T-cell (primary cell): Measurements from ENCODE around the gene TNFAIP8L1. TPM values are rescaled to one million over a fixed set of nuclear protein-coding genes. Genes with fewer than 3 reads are reported as not detected.

Experiments used
- ATAC-seq, 4 experiments: fragments of 200-7000 bp in 3 of 4; fragments of 150-1000 bp in 1 of 4; cut with Tn5 transposase; replicated peaks in 1 of 4; 1 replicate in 3 of 4; 2 replicates in 1 of 4; pipeline ENCODE4 v1.10.0; 2021; ENCODE audit warnings: moderate library complexity in 3 of 4, mild to moderate bottlenecking in 2 of 4, moderate number of reproducible peaks in 1 of 4
- CTCF ChIA-PET, 2 donors: fragments of 300-600 bp; sonication (Branson Sonifier 250); formaldehyde crosslinking; loops; one replicate each; lab custom pipeline; 2022; ENCODE audit warnings: antibody characterized with exemption in 2 of 2; lab: Charles Lee
- POLR2A ChIA-PET, 2 donors: fragments of 300-600 bp; sonication (Branson Sonifier 250); formaldehyde crosslinking; loops; one replicate each; lab custom pipeline; 2022; ENCODE audit warnings: antibody characterized with exemption in 2 of 2; lab: Charles Lee
- DNase-seq, 35 experiments: peaks; one replicate each; pipeline versions ENCODE4 v3.0.0 to v3.0.0-alpha.2; 2013 to 2023
- H3K27ac ChIP-seq: one replicate; pipeline ENCODE4 v1.5.1; 2013; ENCODE audit warnings: low read length
- H3K27me3 ChIP-seq, 2 experiments: replicated peaks in 1 of 2; 1 replicate in 1 of 2; 2 replicates in 1 of 2; pipeline versions ENCODE4 v1.6.1 to v1.7.0; 2013; ENCODE audit warnings: low read length in 1 of 2, mixed read lengths in 1 of 2; ENCODE audit not compliant: control insufficient read depth in 2 of 2, insufficient read depth in 2 of 2; ENCODE audit errors: extremely low read depth in 1 of 2
- H3K36me3 ChIP-seq, 2 donors: 1 replicate in 1 of 2; 2 replicates in 1 of 2; pipeline versions ENCODE4 v1.6.1 to v1.7.0; 2013; ENCODE audit warnings: low read length in 1 of 2; ENCODE audit not compliant: control insufficient read depth in 2 of 2, insufficient read depth in 1 of 2; ENCODE audit errors: extremely low read depth in 1 of 2
- H3K4me1 ChIP-seq, 2 experiments: 1 replicate in 1 of 2; 2 replicates in 1 of 2; pipeline versions ENCODE4 v1.6.1 to v1.7.0; 2013; ENCODE audit warnings: low read length in 2 of 2, mixed read lengths in 1 of 2; ENCODE audit not compliant: insufficient read depth in 2 of 2, control insufficient read depth in 1 of 2; ENCODE audit errors: extremely low read depth in 1 of 2
- H3K4me3 ChIP-seq, 2 donors: 1 replicate in 1 of 2; 2 replicates in 1 of 2; pipeline versions ENCODE4 v1.5.1 to v1.7.0; 2013; ENCODE audit warnings: mild to moderate bottlenecking in 2 of 2, low read length in 1 of 2, moderate library complexity in 1 of 2; ENCODE audit not compliant: control insufficient read depth in 1 of 2; ENCODE audit errors: extremely low read depth in 1 of 2
- H3K9me3 ChIP-seq: 2 replicates; pipeline ENCODE4 v1.7.0; 2013
- H3K27ac Mint-ChIP-seq, 2 donors: one replicate each; pipeline ENCODE4 v1.8.0; 2020 to 2021; ENCODE audit warnings: mild to moderate bottlenecking in 2 of 2, mixed read lengths in 2 of 2
- H3K27me3 Mint-ChIP-seq, 2 donors: one replicate each; pipeline ENCODE4 v1.8.0; 2021 to 2022; ENCODE audit warnings: mixed read lengths in 2 of 2
- H3K36me3 Mint-ChIP-seq: one replicate; pipeline ENCODE4 v1.8.0; 2021; ENCODE audit warnings: mixed read lengths
- H3K4me1 Mint-ChIP-seq, 3 donors: one replicate each; pipeline ENCODE4 v1.8.0; 2020 to 2022; ENCODE audit warnings: mixed read lengths in 3 of 3, mild to moderate bottlenecking in 1 of 3
- H3K4me3 Mint-ChIP-seq, 3 donors: one replicate each; pipeline ENCODE4 v1.8.0; 2020 to 2022; ENCODE audit warnings: mild to moderate bottlenecking in 3 of 3, mixed read lengths in 3 of 3, moderate library complexity in 3 of 3
- H3K9me3 Mint-ChIP-seq, 3 donors: one replicate each; pipeline ENCODE4 v1.8.0; 2020 to 2022; ENCODE audit warnings: mixed read lengths in 3 of 3
- WGBS: methylation state at CpG from one replicate; pipeline ENCODE4 v1.1.5; 2013; ENCODE audit warnings: missing lambda C conversion rate; ENCODE audit not compliant: insufficient coverage; 5-methylcytosine and 5-hydroxymethylcytosine counted together
- total RNA-seq, 35 experiments: library from RNA in 6 of 35; stranded (reverse) in 6 of 35; fragments of 120-200 nt in 1 of 35; gene quantifications; one replicate each; pipeline versions ENCODE4 v1.2.1 to v1.2.4 and lab custom pipeline; 2013 to 2026

TNFAIP8L1 gene
- total RNA-seq, 5 donors from 2014 or later (not counting 1 experiment from before 2014, with no cell fraction given): 10.8 to 23.0 (median 19.5) TPM

DNA sequence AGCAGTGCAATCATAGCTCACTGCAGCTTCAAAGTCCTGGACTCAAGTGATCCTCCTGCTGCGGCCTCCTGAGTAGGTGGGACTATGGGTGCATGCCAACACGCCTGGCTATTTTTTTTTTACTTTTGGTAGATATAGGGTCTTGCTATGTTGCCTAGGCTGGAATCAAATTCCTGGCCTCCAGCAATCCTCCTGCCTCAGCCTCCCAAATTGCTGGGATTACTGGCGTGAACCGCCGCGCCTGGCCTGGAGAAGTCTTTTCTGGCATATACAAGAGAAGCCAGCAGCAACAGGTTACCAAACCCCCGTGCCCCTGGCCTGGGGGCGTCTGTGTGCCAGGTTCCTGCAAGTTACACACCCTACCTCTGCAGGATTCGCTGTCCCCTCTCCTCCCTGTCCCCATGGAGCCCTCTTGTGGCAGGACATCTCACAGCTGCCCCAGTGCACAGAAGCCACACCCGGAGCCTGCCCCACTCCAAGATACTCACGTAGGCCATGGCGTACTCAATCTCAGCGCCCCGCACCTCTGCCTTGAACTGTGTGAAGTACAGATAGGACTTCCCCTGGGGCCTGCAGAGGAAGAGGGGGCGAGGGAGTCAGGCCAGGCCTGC, 21.0 kb downstream of the TNFAIP8L1 start:
- peak in 3 of 4 experiments; percentile 24 to 33 (median 26) for ATAC-seq
- Mint-ChIP-seq H3K4me1 (peaks cover 0 to 2% (median 0%) of the 10 kb centered on the region in 3 donors), H3K27me3 (no peaks in the 10 kb centered on the region), H3K27ac (no peak overlapping the region), H3K36me3 (peaks cover 16% of the 10 kb centered on the region), H3K4me3 (no peak overlapping the region), H3K9me3 (no peaks in the 10 kb centered on the region)
- POLR2A ChIA-PET: interaction anchor here in 1 of 2 donors (1.2 kb wide), 1 partner anchor 9 kb away, joined by 3 read pairs; no protein-coding TSS in a partner anchor
- 91% methylated on average over 10 of the region's 15 CpGs for WGBS
- no peaks in the 10 kb centered on the region for H3K9me3 ChIP-seq
- no peaks in the 10 kb centered on the region for H3K27me3 ChIP-seq
- peak in 1 of 35 experiments; percentile 16 for DNase-seq
- H3K27ac ChIP-seq: no peak overlapping the region
- H3K36me3 ChIP-seq: peaks cover 16 to 69% of the 10 kb centered on the region in 2 donors
- peaks cover 0 to 4% of the 10 kb centered on the region in 2 experiments for H3K4me1 ChIP-seq
- no peak overlapping the region for H3K4me3 ChIP-seq
- CTCF ChIA-PET: no interaction called here

- POLR2A ChIA-PET: no interaction called here
- Mint-ChIP-seq H3K9me3 (no peaks in the 10 kb centered on the region), H3K27me3 (no peaks in the 10 kb centered on the region), H3K4me1 (peaks cover 0 to 3% (median 2%) of the 10 kb centered on the region in 3 donors), H3K27ac (peak overlapping the region in 1 of 2 donors; percentile 22), H3K4me3 (no peak overlapping the region), H3K36me3 (peaks cover 16% of the 10 kb centered on the region)
- Histone ChIP-seq H3K9me3 (no peaks in the 10 kb centered on the region), H3K36me3 (peaks cover 15 to 70% of the 10 kb centered on the region in 2 donors), H3K27ac (no peak overlapping the region), H3K4me3 (no peak overlapping the region), H3K4me1 (peaks cover 0 to 4% of the 10 kb centered on the region in 2 experiments), H3K27me3 (no peaks in the 10 kb centered on the region)
- CTCF ChIA-PET: no interaction called here
- ATAC-seq (no peak), DNase-seq (no peak)
- 92% methylated on average over 2 of the region's 4 CpGs for WGBS
These were observed 21.7 kb downstream of the TNFAIP8L1 start for GRCh38 chr19:4660993-4661392.

GRCh38 chr19:4662020-4662695, 22.8 kb downstream of the TNFAIP8L1 start:
- H3K36me3 ChIP-seq: peaks cover 11 to 70% of the 10 kb centered on the region in 2 donors
- peaks cover 0 to 1% of the 10 kb centered on the region in 2 experiments for H3K4me1 ChIP-seq
- ATAC-seq (no peak), DNase-seq (no peak)
- Mint-ChIP-seq H3K9me3 (no peaks in the 10 kb centered on the region), H3K36me3 (peaks cover 16% of the 10 kb centered on the region), H3K4me3 (no peak overlapping the region), H3K27me3 (no peaks in the 10 kb centered on the region), H3K4me1 (peaks cover 0 to 3% (median 2%) of the 10 kb centered on the region in 3 donors), H3K27ac (no peak overlapping the region)
- H3K4me3 ChIP-seq: no peak overlapping the region
- no peaks in the 10 kb centered on the region for H3K27me3 ChIP-seq
- H3K9me3 ChIP-seq: no peaks in the 10 kb centered on the region
- ChIA-PET CTCF (no interaction called here), POLR2A (no interaction called here)
- H3K27ac ChIP-seq: no peak overlapping the region
- WGBS: 95% methylated on average over 12 of the region's 20 CpGs

DNA sequence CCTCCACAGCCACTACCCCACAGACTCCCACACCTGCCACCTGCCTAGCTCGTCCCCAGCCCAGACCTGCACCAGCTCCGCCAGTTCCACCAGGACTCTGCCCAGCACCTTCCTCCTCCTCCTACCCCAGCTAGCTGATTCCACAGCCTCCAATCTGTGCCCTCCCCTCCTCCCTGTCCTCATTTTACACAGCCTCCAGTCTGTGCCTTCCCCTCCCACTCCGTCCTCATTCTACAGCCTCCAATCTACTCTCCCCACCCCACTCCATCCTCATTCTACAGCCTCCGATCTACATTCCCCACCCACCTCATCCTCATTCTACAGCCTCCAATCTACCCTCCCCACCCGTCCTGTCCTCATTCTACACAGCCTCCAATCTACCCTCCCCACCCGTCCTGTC, 23.5 kb downstream of the TNFAIP8L1 start:
- DNase-seq: no peak
- POLR2A ChIA-PET: no interaction called here
- 93% methylated on average over 6 of the region's 6 CpGs for WGBS
- no peaks in the 10 kb centered on the region for H3K9me3 ChIP-seq
- H3K36me3 ChIP-seq: peaks cover 9 to 68% of the 10 kb centered on the region in 2 donors
- Mint-ChIP-seq H3K4me1 (peaks cover 0 to 3% (median 3%) of the 10 kb centered on the region in 3 donors), H3K36me3 (peaks cover 16% of the 10 kb centered on the region), H3K9me3 (no peaks in the 10 kb centered on the region), H3K27me3 (no peaks in the 10 kb centered on the region), H3K27ac (no peak overlapping the region), H3K4me3 (no peak overlapping the region)
- CTCF ChIA-PET: no interaction called here
- no peaks in the 10 kb centered on the region for H3K27me3 ChIP-seq
- no peak for ATAC-seq
- H3K4me1 ChIP-seq: no peaks in the 10 kb centered on the region
- no peak overlapping the region for H3K27ac ChIP-seq
- no peak overlapping the region for H3K4me3 ChIP-seq

DNA sequence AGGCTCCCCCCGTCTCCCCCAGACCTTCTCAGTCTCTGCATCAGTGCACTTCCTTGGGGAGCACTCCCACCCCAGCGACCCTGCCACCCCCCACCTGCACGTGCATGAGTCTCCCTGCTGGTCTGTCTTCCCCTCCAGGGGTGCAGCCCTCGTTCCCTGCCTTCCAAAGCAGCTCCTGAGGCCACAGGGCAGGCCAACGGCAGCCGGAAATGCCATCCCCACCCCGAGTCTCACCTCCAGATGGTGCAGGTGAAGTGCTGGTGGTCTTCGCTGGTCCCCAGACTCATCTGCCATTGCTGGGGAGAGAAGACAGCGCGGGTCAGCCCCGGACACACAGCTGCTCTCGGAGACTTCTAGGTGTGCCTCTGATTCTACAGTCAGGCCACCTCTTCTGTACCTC, 25.3 kb downstream of the TNFAIP8L1 start:
- DNase-seq (no peak), ATAC-seq (no peak)
- WGBS: 90% methylated on average over 12 of the region's 12 CpGs
- Mint-ChIP-seq H3K9me3 (no peaks in the 10 kb centered on the region), H3K4me1 (peaks cover 8 to 20% (median 18%) of the 10 kb centered on the region in 3 donors), H3K4me3 (no peak overlapping the region), H3K36me3 (peaks cover 11% of the 10 kb centered on the region), H3K27me3 (no peaks in the 10 kb centered on the region), H3K27ac (no peak overlapping the region)
- ChIA-PET POLR2A (no interaction called here), CTCF (no interaction called here)
- no peaks in the 10 kb centered on the region for H3K9me3 ChIP-seq
- H3K4me1 ChIP-seq: peaks cover 2 to 12% of the 10 kb centered on the region in 2 experiments
- peaks cover 16 to 60% of the 10 kb centered on the region in 2 donors for H3K36me3 ChIP-seq
- H3K4me3 ChIP-seq: no peak overlapping the region
- no peak overlapping the region for H3K27ac ChIP-seq
- no peaks in the 10 kb centered on the region for H3K27me3 ChIP-seq

DNA sequence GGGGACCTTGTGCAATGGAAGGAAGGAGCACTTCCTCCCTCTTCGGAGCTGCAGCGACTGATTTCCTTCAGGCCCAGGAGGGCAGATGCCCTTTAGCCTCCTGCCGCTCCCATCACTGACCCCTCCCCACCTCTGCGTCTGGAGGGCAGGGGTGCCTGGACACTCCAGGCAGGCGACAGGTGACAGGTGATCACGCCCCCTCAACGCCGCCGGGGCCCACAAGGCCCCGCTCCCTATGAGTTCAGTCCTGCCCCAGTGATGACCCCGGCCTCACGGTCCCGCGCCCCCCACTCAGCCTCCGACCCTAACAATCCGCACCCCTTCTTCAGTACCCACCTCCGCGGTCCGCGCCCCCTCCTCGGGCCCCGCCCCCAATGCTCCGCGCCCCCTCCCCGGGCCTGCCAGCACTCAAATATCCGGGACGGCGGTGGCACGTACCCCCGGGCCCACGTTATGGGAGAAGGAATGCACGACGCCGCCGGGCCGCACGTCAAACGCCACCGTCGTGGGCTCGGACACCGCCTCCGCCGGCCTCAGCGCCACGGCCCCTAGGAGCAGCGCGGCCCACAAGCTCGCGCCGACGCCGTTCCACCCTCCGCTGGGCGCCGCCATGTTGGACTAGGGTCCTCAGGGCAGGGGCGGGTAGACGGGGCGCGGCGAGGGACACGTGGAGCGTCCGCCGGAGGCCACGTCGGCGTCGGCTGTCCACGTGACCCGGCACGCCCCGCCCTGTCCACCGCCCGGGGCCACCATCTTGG, 30.6 kb downstream of the TNFAIP8L1 start, which contains the start of gene MYDGF:
Gene MYDGF (minus strand): TSS at position 620 of the 758 bp plus-strand sequence. CDS start 8 bp downstream, at position 612.
- DNase-seq (peak; percentile 82 to 96 (median 90)), ATAC-seq (peak; percentile 98 to 99 (median 98))
- peak within 1 kb of the TSS; percentile 41 for H3K27ac ChIP-seq
- Mint-ChIP-seq H3K27ac (peak within 1 kb of the TSS; percentile 62 to 78), H3K4me3 (peak within 1 kb of the TSS; percentile 83 to 86 (median 85)), H3K27me3 (no peaks in the 10 kb centered on the region), H3K9me3 (no peaks in the 10 kb centered on the region), H3K4me1 (peaks cover 8 to 22% (median 17%) of the 10 kb centered on the region in 3 donors), H3K36me3 (peaks cover 5% of the 10 kb centered on the region)
- H3K4me1 ChIP-seq: peaks cover 2 to 21% of the 10 kb centered on the region in 2 experiments
- POLR2A ChIA-PET: no interaction called here
- peak within 1 kb of the TSS; percentile 77 to 82 for H3K4me3 ChIP-seq
- CTCF ChIA-PET: interaction anchor here in 1 of 2 donors (0.5 to 0.6 kb wide), 2 partner anchors 1159 to 1517 kb away, joined by 3 to 4 read pairs; no protein-coding TSS in a partner anchor
- no peaks in the 10 kb centered on the region for H3K9me3 ChIP-seq
- WGBS: under 1% methylated on average over 54 of the region's 75 CpGs
- no peaks in the 10 kb centered on the region for H3K27me3 ChIP-seq
- peaks cover 13 to 27% of the 10 kb centered on the region in 2 donors for H3K36me3 ChIP-seq
